Ishikawa (cell line): Measurements from ENCODE around the gene MIPOL1.

Experiments used
- CEBPB ChIP-seq: IDR thresholded peaks from 2 replicates; pipeline ENCODE4 v1.6.1; 2012
- CREB1 ChIP-seq: IDR thresholded peaks from 2 replicates; pipeline ENCODE4 v1.6.1; 2012; ENCODE audit warnings: low read depth
- EGR1 ChIP-seq: IDR thresholded peaks from 2 replicates; pipeline ENCODE4 v1.6.1; 2012
- EP300 ChIP-seq: IDR thresholded peaks from 2 replicates; pipeline ENCODE4 v1.6.1; 2012; ENCODE audit warnings: borderline replicate concordance
- FOXM1 ChIP-seq: IDR thresholded peaks from 2 replicates; pipeline ENCODE4 v1.6.1; 2012; ENCODE audit warnings: low read depth, borderline replicate concordance
- MAX ChIP-seq: IDR thresholded peaks from 2 replicates; pipeline ENCODE4 v1.6.1; 2012
- NFIC ChIP-seq: IDR thresholded peaks from 2 replicates; pipeline ENCODE4 v1.6.1; 2012
- RAD21 ChIP-seq: IDR thresholded peaks from 2 replicates; pipeline ENCODE4 v1.6.1; 2012; ENCODE audit warnings: low read depth
- REST ChIP-seq: IDR thresholded peaks from 2 replicates; pipeline ENCODE4 v1.6.1; 2012; ENCODE audit warnings: low read depth, mild to moderate bottlenecking
- TAF1 ChIP-seq: IDR thresholded peaks from 2 replicates; pipeline ENCODE4 v1.6.1; 2012; ENCODE audit warnings: low read depth, mild to moderate bottlenecking
- TCF12 ChIP-seq: IDR thresholded peaks from 2 replicates; pipeline ENCODE4 v1.6.1; 2012; ENCODE audit warnings: low read depth
- TEAD4 ChIP-seq: IDR thresholded peaks from 2 replicates; pipeline ENCODE4 v1.6.1; 2012
- USF1 ChIP-seq: IDR thresholded peaks from 2 replicates; pipeline ENCODE4 v1.6.1; 2012
- YY1 ChIP-seq: IDR thresholded peaks from 2 replicates; pipeline ENCODE4 v1.6.1; 2012; ENCODE audit warnings: low read depth
- ZBTB7A ChIP-seq: IDR thresholded peaks from 2 replicates; pipeline ENCODE4 v1.6.1; 2012; ENCODE audit warnings: low read depth

Gene MIPOL1

DNA sequence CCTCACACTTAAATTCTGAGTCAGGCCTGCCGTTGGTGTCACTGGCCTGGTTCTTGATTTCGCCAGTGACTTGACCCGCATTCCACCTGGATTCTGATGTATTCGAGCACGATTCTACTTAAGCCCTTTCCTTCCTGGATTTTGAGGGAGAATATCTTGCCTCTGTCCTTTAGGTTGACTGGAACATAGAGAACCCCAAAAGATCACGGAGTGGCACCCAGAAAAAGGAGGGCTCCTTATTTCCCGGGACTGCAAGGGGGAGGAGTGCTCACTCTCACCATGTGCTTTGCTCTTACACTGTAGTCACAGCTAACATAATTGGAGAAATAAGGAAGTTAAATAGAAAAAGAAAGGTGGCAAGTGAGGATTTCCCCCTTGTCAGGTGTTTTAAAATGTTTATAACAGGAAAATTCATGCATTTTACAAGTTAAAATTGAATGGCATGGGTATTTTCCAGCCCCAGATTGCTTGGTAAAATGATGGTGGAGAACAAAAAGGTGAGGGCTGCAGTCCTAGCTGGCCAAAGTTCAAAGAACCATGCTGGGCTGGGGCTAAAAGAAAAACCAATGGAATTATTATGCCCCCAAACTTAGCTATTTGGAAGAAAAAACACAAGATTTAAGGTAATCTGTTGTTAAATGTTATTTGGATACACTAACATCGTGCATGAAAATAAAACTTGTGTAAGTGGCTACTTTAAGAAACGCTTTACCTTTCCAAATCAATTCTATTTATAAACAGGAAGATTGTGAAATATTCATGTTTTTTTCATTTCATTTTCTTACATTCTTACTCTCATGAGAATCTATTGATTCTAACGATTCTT, 388.4 kb downstream of the MIPOL1 start:
- TF ChIP-seq FOXM1 (no peak), TEAD4 (no peak), REST (no peak), ZBTB7A (no peak), RAD21 (no peak), MAX (no peak), NFIC (no peak), EGR1 (no peak), CREB1 (no peak), TAF1 (no peak), EP300 (no peak), TCF12 (no peak), USF1 (no peak), YY1 (no peak), CEBPB (no peak)

GRCh38 chr14:37586797-37587130, 389.0 kb downstream of the MIPOL1 start:
- TF ChIP-seq CEBPB = no peak
- TF ChIP-seq CREB1 = no peak
- no peak for TF ChIP-seq TEAD4
- TF ChIP-seq FOXM1 = no peak
- TF ChIP-seq EP300 = no peak
- no peak for TF ChIP-seq USF1
- TF ChIP-seq RAD21 = no peak
- no peak for TF ChIP-seq YY1
- TF ChIP-seq MAX = no peak
- no peak for TF ChIP-seq TAF1
- TF ChIP-seq REST = no peak
- TF ChIP-seq TCF12 = no peak
- no peak for TF ChIP-seq EGR1
- TF ChIP-seq ZBTB7A = no peak
- no peak for TF ChIP-seq NFIC

DNA sequence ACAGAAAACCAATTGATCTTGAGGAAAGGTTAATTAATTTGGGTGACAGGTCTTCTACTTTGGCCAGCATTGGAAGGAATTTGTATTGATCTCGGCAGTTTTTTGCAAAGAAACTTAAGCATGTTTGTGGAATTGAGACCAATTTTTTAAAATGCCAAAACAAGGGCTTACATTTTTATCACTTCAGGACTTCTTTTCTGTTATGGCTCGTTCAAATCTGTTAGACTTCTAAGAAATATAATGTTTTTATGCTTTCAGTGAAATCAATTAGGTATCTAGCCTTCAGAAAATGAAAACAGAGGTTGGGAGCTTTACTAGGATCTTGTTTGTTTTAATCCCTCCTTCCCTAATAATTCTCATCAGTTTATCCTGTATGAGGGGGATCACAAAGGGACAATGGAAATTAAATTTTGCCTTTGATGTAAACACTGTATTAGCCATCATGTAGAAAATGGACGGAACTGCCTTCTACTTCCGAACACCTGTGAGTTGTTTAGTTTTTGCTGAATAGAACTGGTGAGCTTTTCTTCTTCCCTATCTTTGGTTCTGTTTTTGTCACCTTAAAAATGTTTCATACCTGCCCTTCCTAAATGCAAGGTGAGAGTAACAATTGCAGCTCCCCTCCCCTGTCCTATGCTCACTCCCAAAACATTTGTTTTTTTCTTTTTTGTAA, 389.5 kb downstream of the MIPOL1 start:
- TF ChIP-seq FOXM1 = no peak
- TF ChIP-seq MAX = no peak
- TF ChIP-seq REST = no peak
- no peak for TF ChIP-seq ZBTB7A
- TF ChIP-seq RAD21 = no peak
- TF ChIP-seq NFIC = no peak
- TF ChIP-seq EP300 = no peak
- no peak for TF ChIP-seq EGR1
- TF ChIP-seq TAF1 = no peak
- no peak for TF ChIP-seq TEAD4
- TF ChIP-seq USF1 = no peak
- no peak for TF ChIP-seq CREB1
- no peak for TF ChIP-seq YY1
- no peak for TF ChIP-seq TCF12
- no peak for TF ChIP-seq CEBPB
